Measurements from ENCODE around the gene CHAC2.
A peak's percentile ranks its signal among the peaks of the same experiment; 100 is the strongest.

The CHAC2 gene

GRCh38 chr2:53778536-53779162, 11.0 kb downstream of the CHAC2 start:
- DNase-seq = no peak

GRCh38 chr2:53780056-53780455, 12.5 kb downstream of the CHAC2 start:
- DNase-seq = no peak

GRCh38 chr2:53782676-53783075, 15.1 kb downstream of the CHAC2 start:
- DNase-seq = no peak

- DNase-seq = no peak
Measured at GRCh38 chr2:53784436-53784835, 16.8 kb downstream of the CHAC2 start.

- no peak for DNase-seq
Measured at GRCh38 chr2:53785366-53785765, 17.8 kb downstream of the CHAC2 start.

GRCh38 chr2:53786352-53786704, 18.7 kb downstream of the CHAC2 start:
- peak; percentile 34 for DNase-seq

GRCh38 chr2:53786705-53787613, 19.4 kb downstream of the CHAC2 start, which contains the start of the genes ASB3 and ERLEC1:
ASB3 (minus strand) TSS chr2:53786953; CDS start chr2:53765572, 21,381 bp downstream.
ERLEC1 (plus strand) TSS chr2:53787044; CDS start chr2:53787211, 167 bp downstream.
- DNase-seq = peak; percentile 82

GRCh38 chr2:53787614-53788289, 20.1 kb downstream of the CHAC2 start:
- DNase-seq = no peak

GRCh38 chr2:53793261-53793660, 25.7 kb downstream of the CHAC2 start:
- DNase-seq = no peak

GRCh38 chr2:53793821-53794220, 26.2 kb downstream of the CHAC2 start:
- DNase-seq = no peak

GRCh38 chr2:53801547-53801946, 33.9 kb downstream of the CHAC2 start:
- DNase-seq = no peak

GRCh38 chr2:53802617-53803151, 35.1 kb downstream of the CHAC2 start:
- no peak for DNase-seq

- DNase-seq = no peak
Measured at GRCh38 chr2:53811601-53812000, 44.0 kb downstream of the CHAC2 start.

- no peak for DNase-seq
Measured at GRCh38 chr2:53813151-53813550, 45.5 kb downstream of the CHAC2 start.

- no peak for DNase-seq
Measured at GRCh38 chr2:53818854-53819435, 51.3 kb downstream of the CHAC2 start.

- no peak for DNase-seq
Measured at GRCh38 chr2:53819634-53820033, 52.0 kb downstream of the CHAC2 start.

- no peak for DNase-seq
Measured at GRCh38 chr2:53820048-53820447, 52.4 kb downstream of the CHAC2 start.

GRCh38 chr2:53820711-53821110, 53.1 kb downstream of the CHAC2 start:
- DNase-seq = no peak

- no peak for DNase-seq
Measured at GRCh38 chr2:53821810-53822209, 54.2 kb downstream of the CHAC2 start.

- peak; percentile 16 for DNase-seq
Measured at GRCh38 chr2:53823639-53824038, 56.0 kb downstream of the CHAC2 start.
